Measurements from ENCODE around the gene MSMP. TPM values are rescaled to one million over a fixed set of nuclear protein-coding genes. Genes with fewer than 3 reads are reported as not detected.

The MSMP gene
- total RNA-seq, 1 donor, result not detected

DNA sequence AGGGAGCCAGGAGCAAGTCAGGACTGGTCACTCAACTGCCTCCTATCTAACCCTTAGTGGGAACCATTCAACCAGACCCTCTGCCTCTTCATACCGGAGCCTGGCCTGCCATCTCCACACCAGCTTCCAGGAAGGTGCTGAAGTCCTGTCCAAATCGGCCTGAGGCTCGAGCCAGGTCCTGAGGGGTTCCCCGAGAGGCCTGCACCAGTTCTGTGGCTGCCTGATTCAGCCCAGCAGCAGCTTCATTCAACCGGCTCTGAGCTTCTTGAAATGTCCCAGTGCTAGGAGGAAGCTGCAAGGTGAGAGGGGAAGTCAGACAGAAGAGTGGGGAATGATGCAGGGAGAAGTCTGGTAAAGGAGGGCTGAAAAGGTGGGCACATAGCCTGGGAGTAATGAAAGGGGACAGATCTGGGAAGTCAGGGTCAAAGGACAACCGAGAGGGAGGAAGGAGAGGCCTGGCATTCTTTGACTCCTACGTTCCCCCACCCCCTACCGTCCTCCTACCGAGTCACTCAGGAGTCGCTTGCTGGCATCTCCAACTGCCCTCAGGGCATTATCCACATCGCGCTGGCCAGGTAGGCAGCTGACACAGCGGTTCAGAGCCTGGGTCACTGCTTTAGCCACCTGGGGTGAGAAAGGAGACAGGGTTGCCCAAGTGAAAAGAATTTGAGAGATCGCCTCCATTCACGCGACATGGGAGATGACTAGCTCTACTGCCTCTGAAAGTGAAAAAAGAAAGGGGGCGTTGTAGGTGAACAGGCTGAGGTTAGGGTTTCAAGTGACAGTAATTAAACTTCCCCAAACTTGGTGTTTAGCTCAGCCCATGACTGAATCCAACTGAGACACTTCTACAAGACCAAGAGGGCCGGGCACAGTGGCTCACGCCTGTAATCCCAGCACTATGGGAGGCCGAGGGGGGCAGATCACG is 42.3 kb downstream of the MSMP start:
- TF ChIP-seq, protein P1, sequence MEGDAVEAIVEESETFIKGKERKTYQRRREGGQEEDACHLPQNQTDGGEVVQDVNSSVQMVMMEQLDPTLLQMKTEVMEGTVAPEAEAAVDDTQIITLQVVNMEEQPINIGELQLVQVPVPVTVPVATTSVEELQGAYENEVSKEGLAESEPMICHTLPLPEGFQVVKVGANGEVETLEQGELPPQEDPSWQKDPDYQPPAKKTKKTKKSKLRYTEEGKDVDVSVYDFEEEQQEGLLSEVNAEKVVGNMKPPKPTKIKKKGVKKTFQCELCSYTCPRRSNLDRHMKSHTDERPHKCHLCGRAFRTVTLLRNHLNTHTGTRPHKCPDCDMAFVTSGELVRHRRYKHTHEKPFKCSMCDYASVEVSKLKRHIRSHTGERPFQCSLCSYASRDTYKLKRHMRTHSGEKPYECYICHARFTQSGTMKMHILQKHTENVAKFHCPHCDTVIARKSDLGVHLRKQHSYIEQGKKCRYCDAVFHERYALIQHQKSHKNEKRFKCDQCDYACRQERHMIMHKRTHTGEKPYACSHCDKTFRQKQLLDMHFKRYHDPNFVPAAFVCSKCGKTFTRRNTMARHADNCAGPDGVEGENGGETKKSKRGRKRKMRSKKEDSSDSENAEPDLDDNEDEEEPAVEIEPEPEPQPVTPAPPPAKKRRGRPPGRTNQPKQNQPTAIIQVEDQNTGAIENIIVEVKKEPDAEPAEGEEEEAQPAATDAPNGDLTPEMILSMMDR (IDR thresholded peaks at IDR 0.05; ENCODE audit: insufficient read depth, low read depth, low read length), result no peak

DNA sequence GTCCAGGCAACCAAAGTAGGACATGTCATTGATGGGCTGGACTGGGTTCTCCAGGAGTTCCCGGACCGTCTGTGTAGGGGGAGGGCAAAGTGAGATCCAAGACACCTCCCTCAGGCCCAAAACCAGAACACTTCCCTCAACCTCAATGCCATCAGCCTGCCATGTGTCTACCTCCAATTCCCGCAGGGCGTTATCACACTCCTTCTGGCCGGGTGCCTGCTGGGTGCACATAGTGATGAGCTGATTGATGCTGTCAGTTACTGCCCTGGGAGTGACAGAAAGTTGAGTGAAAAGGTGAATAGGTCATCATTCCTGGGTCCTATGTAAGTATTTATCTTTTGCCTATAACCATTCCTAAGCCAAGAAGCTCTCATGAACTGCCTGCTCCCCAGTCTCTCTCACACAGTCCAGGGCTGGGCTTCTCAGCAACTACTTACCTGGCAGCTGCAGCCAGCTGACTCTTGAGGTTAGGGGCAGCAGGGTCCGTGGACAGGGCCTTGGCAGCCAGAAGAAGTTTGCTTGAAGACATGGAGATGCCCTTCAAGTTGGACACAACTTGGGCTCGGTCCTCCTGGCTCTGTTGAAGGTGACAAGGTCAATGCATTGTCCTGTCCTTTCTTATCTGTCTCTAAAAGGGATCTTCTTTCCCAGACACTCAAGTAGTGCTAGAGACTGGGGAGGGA is 43.1 kb downstream of the MSMP start:
- TF ChIP-seq, protein P1 (IDR thresholded peaks at IDR 0.05; ENCODE audit: insufficient read depth, low read depth, low read length), result no peak
- DNase-seq (ENCODE audit: low read depth), result no peak
- no peak overlapping the region for H3K4me3 ChIP-seq (ENCODE audit: low read depth, low read length)

More for the DNA sequence above, 42.3 kb downstream of the MSMP start:
- no peak overlapping the region for H3K4me3 ChIP-seq (ENCODE audit: low read depth, low read length)
- no peak for DNase-seq (ENCODE audit: low read depth)

DNA sequence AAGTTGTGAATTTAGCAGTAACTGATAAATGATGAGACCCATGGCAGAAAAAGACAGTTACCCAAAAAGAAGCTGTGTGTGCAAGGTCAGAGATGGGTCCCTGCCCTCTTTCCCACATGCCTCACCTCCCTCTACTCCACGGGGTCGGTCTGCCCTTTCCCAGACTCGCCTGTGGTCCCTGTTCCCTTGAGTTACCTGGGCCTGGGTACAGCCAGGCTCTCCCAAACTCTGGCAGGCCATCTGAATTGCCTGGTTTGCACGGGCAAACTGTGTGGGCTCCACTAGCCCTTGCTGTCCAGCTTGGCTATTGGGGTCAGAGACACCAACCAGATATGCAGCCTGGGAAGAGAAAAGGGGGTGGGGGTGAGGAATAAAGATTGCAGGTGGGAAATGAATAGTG is 45.9 kb downstream of the MSMP start:
- TF ChIP-seq, protein P1 (IDR thresholded peaks at IDR 0.05; ENCODE audit: insufficient read depth, low read depth, low read length), result no peak
- no peak for DNase-seq (ENCODE audit: low read depth)

DNA sequence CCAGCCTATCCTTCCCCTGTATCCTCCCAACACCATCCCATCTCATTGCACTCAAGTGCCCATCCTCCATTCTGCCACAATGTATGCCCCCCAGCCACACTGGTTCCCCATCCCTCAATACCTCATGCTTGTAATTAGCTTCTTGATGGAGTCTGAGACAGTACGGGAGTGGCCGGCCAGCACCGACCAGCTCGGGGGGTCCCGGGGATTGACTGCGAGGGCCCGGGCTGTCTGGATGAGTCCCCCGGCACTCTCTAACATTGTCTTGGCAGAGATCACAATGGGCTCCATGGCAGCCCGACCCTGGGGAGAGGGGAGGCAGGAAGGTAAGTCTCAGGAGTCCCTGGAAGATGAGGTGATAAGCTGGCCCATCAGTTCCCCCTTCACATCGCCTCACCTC is 47.1 kb downstream of the MSMP start:
- TF ChIP-seq, protein P1 (IDR thresholded peaks at IDR 0.05; ENCODE audit: insufficient read depth, low read depth, low read length), result no peak
- DNase-seq (ENCODE audit: low read depth), result no peak
- H3K4me3 ChIP-seq (ENCODE audit: low read depth, low read length), result no peak overlapping the region

More for the DNA sequence above, 45.9 kb downstream of the MSMP start:
- H3K4me3 ChIP-seq (ENCODE audit: low read depth, low read length), result no peak overlapping the region

DNA sequence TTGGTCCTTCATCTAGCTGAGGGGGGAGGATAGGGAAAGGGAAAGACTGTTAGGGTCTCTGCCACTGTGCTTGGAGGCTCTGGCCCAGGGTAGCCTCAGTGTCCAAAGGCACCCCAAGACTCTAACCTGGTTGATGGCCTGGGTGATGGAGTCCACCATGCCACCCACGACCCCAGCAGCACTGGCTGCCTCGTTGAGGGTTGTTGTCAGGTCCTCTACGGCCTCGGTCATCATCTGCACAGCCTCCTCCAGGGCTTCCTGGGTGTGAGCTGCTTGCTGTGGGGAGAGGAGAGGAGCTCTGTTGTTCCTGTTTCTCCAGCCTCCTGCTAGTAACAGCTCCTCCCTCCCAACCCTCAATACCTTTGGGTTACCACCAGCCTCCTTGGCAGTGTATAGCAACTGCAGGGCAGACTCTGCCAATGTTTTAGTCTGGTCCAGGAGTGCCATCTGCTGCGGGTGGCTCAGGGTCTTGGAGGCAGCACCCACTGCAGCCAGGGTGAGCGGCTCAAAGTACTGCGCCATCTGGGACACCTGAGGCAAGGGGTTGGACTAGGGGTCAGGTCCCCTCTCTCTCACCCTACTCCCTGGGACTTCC is 48.1 kb downstream of the MSMP start:
- TF ChIP-seq, protein P1 (IDR thresholded peaks at IDR 0.05; ENCODE audit: insufficient read depth, low read depth, low read length), result no peak
- DNase-seq (ENCODE audit: low read depth), result no peak

DNA sequence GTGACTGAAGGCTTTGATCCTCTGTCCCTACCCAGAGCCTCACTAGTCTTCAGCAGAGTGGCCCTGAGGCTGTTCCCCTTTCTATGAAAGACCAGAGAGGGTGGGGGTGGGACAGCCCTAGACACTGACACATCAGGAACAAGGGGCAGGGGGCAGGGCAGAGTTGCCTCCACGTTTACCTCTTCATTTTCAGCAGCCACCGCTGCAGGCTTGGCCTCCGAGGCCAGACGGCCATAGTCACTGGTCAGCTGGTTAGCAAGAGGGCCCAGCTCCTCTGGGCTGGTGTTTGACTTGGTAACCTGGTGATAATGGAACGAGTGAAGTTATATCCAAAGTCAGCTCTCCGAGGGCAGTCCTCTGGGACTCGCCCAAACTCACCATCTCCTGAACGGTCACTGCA is 48.7 kb downstream of the MSMP start:
- no peak overlapping the region for H3K4me3 ChIP-seq (ENCODE audit: low read depth, low read length)
- no peak for DNase-seq (ENCODE audit: low read depth)
- TF ChIP-seq, protein P1 (IDR thresholded peaks at IDR 0.05; ENCODE audit: insufficient read depth, low read depth, low read length), result no peak

More for the DNA sequence above, 48.1 kb downstream of the MSMP start:
- no peak overlapping the region for H3K4me3 ChIP-seq (ENCODE audit: low read depth, low read length)

All from fibroblast of villous mesenchyme (primary cell).